GM20431 (cell line): Measurements from ENCODE around the gene LAIR1.
"Not testable (repeated sequence)": the region's sequence is repeated elsewhere in the genome, so short reads cannot be mapped to it uniquely, and the experiment has no call there.

Experiments used
- in situ Hi-C: fragments of 300-500 bp; cut with MseI, MboI; formaldehyde crosslinking; loops from one replicate; pipeline ENCODE4 v1.15.0; 2020; ENCODE audit warnings: low sequenced_read_pairs; ENCODE audit not compliant: unreplicated experiment

LAIR1 gene

GRCh38 chr19:54379187-54379678 is 14.5 kb upstream of the LAIR1 start:
- in situ Hi-C loops: no loop called here

GRCh38 chr19:54376610-54377285 is 12.0 kb upstream of the LAIR1 start:
- in situ Hi-C loops: no loop called here

- in situ Hi-C loops: not testable (repeated sequence)
Observed at GRCh38 chr19:54375181-54375938, 10.6 kb upstream of the LAIR1 start.

- in situ Hi-C loops: no loop called here
Observed at GRCh38 chr19:54373781-54374631, 9.3 kb upstream of the LAIR1 start.

- in situ Hi-C loops: not testable (repeated sequence)
Observed at GRCh38 chr19:54371453-54371852, 6.7 kb upstream of the LAIR1 start.

- in situ Hi-C loops: not testable (repeated sequence)
Observed at GRCh38 chr19:54370434-54370796, 5.7 kb upstream of the LAIR1 start.

GRCh38 chr19:54369688-54370433 is 5.1 kb upstream of the LAIR1 start:
- in situ Hi-C loops: not testable (repeated sequence)

- in situ Hi-C loops: no loop called here
Observed at GRCh38 chr19:54369082-54369687, 4.5 kb upstream of the LAIR1 start.

- in situ Hi-C loops: no loop called here
Observed at GRCh38 chr19:54366811-54367210, 2.1 kb upstream of the LAIR1 start.

- in situ Hi-C loops: not testable (repeated sequence)
Observed at GRCh38 chr19:54365798-54366197, 1.1 kb upstream of the LAIR1 start.

GRCh38 chr19:54361680-54362422 is 2.9 kb downstream of the LAIR1 start:
- in situ Hi-C loops: not testable (repeated sequence)

- in situ Hi-C loops: not testable (repeated sequence)
Observed at GRCh38 chr19:54359149-54359820, 5.4 kb downstream of the LAIR1 start.

GRCh38 chr19:54357381-54357780 is 7.3 kb downstream of the LAIR1 start:
- in situ Hi-C loops: no loop called here

- in situ Hi-C loops: no loop called here
Observed at GRCh38 chr19:54356444-54357056, 8.2 kb downstream of the LAIR1 start.

GRCh38 chr19:54355675-54356074 is 9.1 kb downstream of the LAIR1 start:
- in situ Hi-C loops: no loop called here

GRCh38 chr19:54354761-54355160 is 10.0 kb downstream of the LAIR1 start:
- in situ Hi-C loops: no loop called here

- in situ Hi-C loops: no loop called here
Observed at GRCh38 chr19:54352546-54352945, 12.2 kb downstream of the LAIR1 start.

- in situ Hi-C loops: no loop called here
Observed at GRCh38 chr19:54352041-54352440, 12.7 kb downstream of the LAIR1 start.
